Effector memory CD4-positive, alpha-beta T cell (primary cell): ENCODE results near the gene SPINDOC.
A peak's percentile ranks its signal among the peaks of the same experiment; 100 is the strongest.

Source experiments
- DNase-seq, 3 donors: peaks; one replicate each; pipeline ENCODE4 v3.0.0-alpha.2; 2020
- H3K27ac ChIP-seq: 2 replicates; pipeline ENCODE4 v1.7.0; 2013; ENCODE audit warnings: mild to moderate bottlenecking, low read length, moderate library complexity; ENCODE audit not compliant: insufficient read depth, poor library complexity, severe bottlenecking
- H3K27me3 ChIP-seq: replicated peaks from 2 replicates; pipeline ENCODE4 v1.7.0; 2013; ENCODE audit warnings: mild to moderate bottlenecking, low read length; ENCODE audit not compliant: insufficient read depth, control insufficient read depth, poor library complexity, severe bottlenecking
- H3K36me3 ChIP-seq: 2 replicates; pipeline ENCODE4 v1.7.0; 2013; ENCODE audit warnings: mild to moderate bottlenecking, low read length, moderate library complexity; ENCODE audit not compliant: control insufficient read depth, insufficient read depth
- H3K4me1 ChIP-seq: 2 replicates; pipeline ENCODE4 v1.7.0; 2013; ENCODE audit warnings: low read length, mild to moderate bottlenecking; ENCODE audit not compliant: control insufficient read depth, insufficient read depth, poor library complexity, severe bottlenecking
- H3K4me3 ChIP-seq: 2 replicates; pipeline ENCODE4 v1.7.0; 2013; ENCODE audit warnings: low read length, low read depth, mild to moderate bottlenecking; ENCODE audit not compliant: insufficient read depth, poor library complexity, severe bottlenecking
- H3K9me3 ChIP-seq: 2 replicates; pipeline ENCODE4 v1.7.0; 2013; ENCODE audit warnings: mild to moderate bottlenecking, low read length, moderate library complexity; ENCODE audit not compliant: control insufficient read depth

SPINDOC gene

DNA sequence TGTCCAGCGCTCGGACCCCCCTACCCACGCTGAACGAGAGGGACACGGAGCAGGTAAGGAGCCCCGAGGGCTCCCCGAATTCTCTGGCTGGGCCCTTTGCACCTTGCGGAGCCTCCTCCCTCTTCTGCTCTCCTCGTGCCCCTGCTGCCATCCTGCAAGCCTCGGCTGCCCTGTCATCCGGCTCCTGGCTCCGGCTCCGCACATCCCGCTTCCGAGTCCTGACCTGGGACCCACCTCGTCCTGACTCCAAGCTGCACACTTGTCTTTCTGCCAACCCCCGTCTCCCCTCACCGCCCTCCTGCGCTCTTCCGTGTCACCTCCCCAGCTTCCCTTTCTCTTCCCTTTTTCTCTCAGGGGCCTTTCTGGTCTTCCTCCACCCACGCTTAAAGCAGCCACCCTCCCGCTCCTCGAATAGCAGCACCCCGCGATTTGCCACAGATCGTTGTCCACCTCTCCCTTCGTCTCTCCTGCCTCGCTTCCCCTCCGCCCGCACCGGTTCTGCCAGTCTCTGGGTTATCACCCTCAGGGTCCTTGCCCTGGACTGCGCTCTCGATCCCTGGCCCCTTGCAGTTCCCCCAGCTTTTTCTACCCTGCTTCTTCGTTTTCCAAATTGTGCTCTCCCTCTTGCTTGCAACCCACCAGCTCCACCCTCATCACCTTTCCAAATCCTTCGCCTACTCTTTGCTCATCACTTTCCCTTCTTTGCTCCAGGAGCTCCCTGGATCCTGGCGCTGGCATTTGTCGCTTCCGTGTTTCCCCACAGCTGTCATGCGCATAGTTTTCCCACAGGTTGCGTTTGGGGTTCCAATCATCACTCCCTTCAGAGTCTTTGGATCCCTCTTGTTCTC, 26.5 kb downstream of the SPINDOC start:
- Histone ChIP-seq H3K27me3 (no peaks in the 10 kb centered on the region), H3K9me3 (no peaks in the 10 kb centered on the region), H3K4me3 (peak overlapping the region; percentile 86), H3K4me1 (peaks cover 33% of the 10 kb centered on the region), H3K36me3 (peaks cover 12% of the 10 kb centered on the region), H3K27ac (peak overlapping the region; percentile 85)
- DNase-seq: peak in 1 of 3 donors; percentile 5

DNA sequence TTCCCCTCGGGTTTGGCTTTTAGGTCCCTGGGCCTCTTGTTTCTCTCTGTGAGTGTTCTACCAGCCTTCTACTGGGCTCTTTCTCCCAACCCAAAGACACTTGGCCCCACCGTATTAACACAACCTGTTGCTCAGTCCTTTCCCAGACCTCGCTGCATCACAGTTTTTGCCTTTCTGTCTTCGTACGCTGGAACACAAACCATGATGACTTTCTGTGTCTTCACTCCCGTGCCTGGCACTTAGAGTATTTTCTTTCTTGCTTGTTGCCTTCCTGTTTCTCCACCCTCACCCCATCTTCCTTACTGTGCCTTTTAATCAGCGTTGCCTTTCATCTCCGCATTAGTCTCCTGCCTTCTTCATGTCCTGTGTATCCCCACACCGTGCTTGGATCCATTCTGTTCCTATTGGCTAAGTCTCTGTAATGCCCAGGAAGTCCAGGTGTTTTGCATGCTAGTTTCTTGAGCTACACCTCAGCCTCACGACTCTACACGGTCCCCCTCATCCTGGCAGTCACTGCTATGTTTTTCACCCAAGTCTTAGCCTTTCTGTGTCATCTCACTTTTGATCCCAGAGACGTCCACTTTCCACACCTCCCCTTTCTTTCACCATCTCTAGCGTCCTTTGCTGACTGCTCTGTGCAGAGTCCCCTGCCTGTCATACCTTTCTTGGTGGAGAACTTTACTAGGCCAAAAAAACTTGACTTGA, 27.3 kb downstream of the SPINDOC start:
- H3K4me3 ChIP-seq: peak overlapping the region; percentile 86
- H3K27ac ChIP-seq: peak overlapping the region; percentile 85
- peaks cover 12% of the 10 kb centered on the region for H3K36me3 ChIP-seq
- no peak for DNase-seq
- H3K9me3 ChIP-seq: no peaks in the 10 kb centered on the region
- H3K4me1 ChIP-seq: peaks cover 33% of the 10 kb centered on the region
- no peaks in the 10 kb centered on the region for H3K27me3 ChIP-seq

DNA sequence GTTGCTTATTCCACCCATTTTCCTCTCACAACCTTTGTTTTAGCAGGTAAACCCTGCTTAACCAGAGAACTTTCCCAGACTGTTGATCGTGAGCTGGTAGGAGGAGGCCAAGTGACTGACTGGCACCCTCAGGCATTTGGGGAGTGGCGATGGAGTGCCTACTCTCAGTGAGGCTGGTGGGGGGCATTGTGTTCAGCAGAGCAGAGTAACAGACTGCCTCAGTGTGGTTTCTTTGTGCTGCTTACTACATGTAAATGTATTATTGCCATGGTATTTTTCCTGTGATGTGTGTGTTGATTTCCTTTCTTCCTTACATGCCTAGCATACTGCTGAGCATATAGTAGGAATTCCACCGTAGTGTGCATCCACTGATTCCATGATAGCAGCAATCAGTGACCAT, 28.3 kb downstream of the SPINDOC start:
- peak overlapping the region; percentile 23 for H3K4me3 ChIP-seq
- peaks cover 17% of the 10 kb centered on the region for H3K36me3 ChIP-seq
- peak overlapping the region; percentile 85 for H3K27ac ChIP-seq
- H3K4me1 ChIP-seq: peaks cover 33% of the 10 kb centered on the region
- H3K27me3 ChIP-seq: no peaks in the 10 kb centered on the region
- DNase-seq: no peak
- no peaks in the 10 kb centered on the region for H3K9me3 ChIP-seq

DNA sequence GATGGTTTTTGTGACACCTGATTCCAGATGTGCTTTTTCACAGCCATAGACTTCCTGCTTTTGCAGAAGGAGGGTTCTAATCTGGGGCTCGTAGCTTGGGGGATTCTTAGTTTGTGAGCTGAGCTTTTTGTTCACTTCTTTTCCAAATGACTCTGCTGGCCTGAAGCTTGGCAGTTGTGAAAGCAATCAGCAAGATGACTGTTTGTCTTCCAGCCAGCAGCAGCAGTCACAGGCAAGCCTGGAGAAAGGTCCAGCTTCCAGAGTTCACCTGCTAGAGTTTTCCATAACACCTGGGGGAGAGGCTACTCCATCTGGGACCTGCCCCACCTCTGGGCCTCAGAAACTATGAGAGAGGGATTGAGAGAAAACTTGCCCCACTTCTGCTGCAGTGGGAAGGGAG, 29.8 kb downstream of the SPINDOC start:
- H3K27me3 ChIP-seq: no peaks in the 10 kb centered on the region
- no peak overlapping the region for H3K4me3 ChIP-seq
- peak overlapping the region; percentile 29 for H3K27ac ChIP-seq
- peaks cover 17% of the 10 kb centered on the region for H3K36me3 ChIP-seq
- no peak for DNase-seq
- H3K4me1 ChIP-seq: peaks cover 28% of the 10 kb centered on the region
- H3K9me3 ChIP-seq: no peaks in the 10 kb centered on the region

DNA sequence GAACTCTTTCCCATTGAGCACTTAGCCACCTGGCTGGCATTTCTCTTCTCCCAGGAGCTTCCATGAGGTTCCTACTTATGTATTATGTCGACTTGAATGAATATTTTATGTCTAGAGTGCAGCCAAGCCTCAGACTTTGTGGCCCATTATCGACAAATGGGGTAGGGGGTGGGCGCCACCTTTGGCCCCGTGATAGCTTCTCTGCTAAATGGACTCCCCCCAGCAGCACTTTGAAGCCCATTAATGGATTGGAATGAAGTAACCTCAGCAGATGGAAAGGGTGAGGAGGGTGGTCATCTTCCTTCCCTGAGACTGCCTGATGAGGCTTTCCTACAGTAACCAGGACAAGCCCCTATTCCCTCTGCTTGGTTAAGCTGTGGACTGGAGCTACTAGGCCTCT, 31.6 kb downstream of the SPINDOC start:
- Histone ChIP-seq H3K9me3 (no peaks in the 10 kb centered on the region), H3K27me3 (no peaks in the 10 kb centered on the region), H3K4me3 (no peak overlapping the region), H3K27ac (no peak overlapping the region), H3K4me1 (peaks cover 24% of the 10 kb centered on the region), H3K36me3 (peaks cover 17% of the 10 kb centered on the region)
- no peak for DNase-seq

DNA sequence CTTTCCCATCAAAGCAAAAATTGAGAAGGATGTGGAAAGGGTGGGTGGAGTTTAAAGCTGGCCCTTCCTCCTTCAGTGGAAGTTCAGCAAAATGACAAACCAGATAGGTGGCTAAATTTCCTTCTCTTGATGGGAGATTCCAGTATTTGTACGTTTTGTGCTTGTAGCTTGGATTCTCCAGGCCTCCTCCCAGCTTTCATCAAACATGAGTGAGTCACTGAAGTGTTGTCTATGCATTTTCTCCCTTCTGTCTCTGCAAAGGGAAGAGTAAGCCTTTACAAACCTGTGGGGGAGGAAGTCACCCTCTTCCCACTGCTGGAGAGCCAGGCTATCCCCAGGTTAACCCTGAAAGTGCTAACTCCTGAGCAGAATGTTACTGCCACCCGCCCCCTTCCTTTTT, 32.0 kb downstream of the SPINDOC start:
- no peaks in the 10 kb centered on the region for H3K9me3 ChIP-seq
- no peak overlapping the region for H3K27ac ChIP-seq
- H3K36me3 ChIP-seq: peaks cover 17% of the 10 kb centered on the region
- H3K4me3 ChIP-seq: no peak overlapping the region
- no peak for DNase-seq
- no peaks in the 10 kb centered on the region for H3K27me3 ChIP-seq
- H3K4me1 ChIP-seq: peaks cover 22% of the 10 kb centered on the region

DNA sequence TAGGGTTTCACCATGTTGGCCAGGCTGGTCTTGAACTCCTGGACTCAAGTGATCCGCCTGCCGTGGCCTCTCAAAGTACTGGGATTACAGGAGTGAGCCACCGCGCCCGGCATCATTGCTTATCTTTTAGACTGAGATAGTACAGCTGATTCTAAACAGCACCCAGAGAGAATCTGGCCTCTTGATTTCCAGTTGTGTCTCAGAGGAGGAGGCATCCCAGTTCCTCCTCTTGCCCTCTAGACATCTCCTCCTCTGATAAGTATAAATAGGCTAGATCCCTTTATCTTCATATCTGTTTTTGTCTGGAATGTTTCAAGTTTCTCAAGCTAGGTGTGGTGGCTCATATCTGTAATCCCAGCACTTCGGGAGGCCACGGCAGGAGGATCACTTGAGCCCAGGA, 32.7 kb downstream of the SPINDOC start:
- no peak overlapping the region for H3K27ac ChIP-seq
- no peaks in the 10 kb centered on the region for H3K27me3 ChIP-seq
- H3K36me3 ChIP-seq: peaks cover 17% of the 10 kb centered on the region
- H3K9me3 ChIP-seq: no peaks in the 10 kb centered on the region
- H3K4me3 ChIP-seq: no peak overlapping the region
- no peak for DNase-seq
- H3K4me1 ChIP-seq: peaks cover 28% of the 10 kb centered on the region

DNA sequence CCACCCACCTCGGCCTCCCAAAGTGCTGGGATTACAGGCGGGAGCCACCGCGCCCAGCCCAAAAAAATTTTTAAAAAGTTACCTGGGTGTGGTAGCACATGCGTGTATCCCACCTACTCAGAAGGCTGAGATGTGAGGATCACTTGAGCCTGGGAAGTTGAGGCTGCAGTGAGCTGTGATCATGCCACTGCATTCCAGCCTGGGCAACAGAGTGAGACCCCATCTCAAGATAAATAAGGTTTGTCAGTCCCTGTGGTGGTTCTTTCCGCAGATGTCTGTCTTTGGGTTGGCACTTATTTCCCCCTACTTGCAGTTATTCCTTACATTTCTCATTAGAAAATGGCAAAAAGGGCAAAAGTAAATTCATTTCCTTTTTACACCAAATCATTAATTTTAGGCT, 33.6 kb downstream of the SPINDOC start:
- Histone ChIP-seq H3K36me3 (peaks cover 17% of the 10 kb centered on the region), H3K4me3 (no peak overlapping the region), H3K27ac (no peak overlapping the region)

DNA sequence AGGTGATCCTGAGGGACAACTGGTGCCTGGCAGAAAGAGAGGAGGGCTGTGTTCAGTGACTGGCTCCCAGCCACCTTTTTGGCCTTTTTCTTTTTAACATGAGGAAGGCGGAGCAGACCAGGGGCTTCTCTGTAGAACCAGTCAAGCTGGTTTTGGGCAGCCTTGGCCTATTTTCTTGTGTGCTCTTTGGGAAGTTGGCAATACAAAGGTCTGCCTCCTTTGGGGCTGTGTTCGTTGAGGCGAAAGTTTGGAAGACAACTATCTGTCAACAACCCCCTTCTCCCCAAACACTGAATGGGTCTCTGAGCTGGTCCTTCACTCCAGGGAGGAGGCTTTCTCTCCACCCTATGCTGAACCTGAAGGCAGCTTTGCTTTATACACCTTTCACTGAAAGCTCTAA, 34.1 kb downstream of the SPINDOC start:
- peaks cover 32% of the 10 kb centered on the region for H3K4me1 ChIP-seq
- H3K4me3 ChIP-seq: no peak overlapping the region
- H3K27ac ChIP-seq: no peak overlapping the region
- H3K36me3 ChIP-seq: peaks cover 17% of the 10 kb centered on the region
- no peak for DNase-seq
- H3K9me3 ChIP-seq: no peaks in the 10 kb centered on the region
- no peaks in the 10 kb centered on the region for H3K27me3 ChIP-seq

More for the DNA sequence above, 33.6 kb downstream of the SPINDOC start:
- Histone ChIP-seq H3K27me3 (no peaks in the 10 kb centered on the region), H3K4me1 (peaks cover 29% of the 10 kb centered on the region), H3K9me3 (no peaks in the 10 kb centered on the region)
- DNase-seq: no peak

DNA sequence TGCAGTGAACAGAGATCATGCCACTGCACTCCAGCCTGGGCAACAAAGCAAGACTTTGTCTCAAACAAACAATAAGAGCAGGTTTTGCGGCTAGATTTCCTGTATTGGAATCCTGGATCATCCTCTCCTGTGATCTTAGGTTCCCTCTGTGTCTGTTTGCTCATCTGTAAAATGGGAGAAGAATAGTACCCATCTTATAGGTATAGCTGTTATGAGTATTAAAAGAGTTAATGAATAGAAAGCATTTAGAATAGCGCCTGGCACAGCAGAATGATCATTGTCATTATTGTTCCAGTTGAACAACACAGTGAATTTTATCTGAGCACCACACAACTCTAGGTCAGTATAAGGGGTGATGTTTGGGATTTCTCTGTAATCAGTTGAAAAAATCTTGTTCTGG, 36.4 kb downstream of the SPINDOC start:
- no peaks in the 10 kb centered on the region for H3K27me3 ChIP-seq
- H3K36me3 ChIP-seq: peaks cover 8% of the 10 kb centered on the region
- H3K4me3 ChIP-seq: no peak overlapping the region
- H3K9me3 ChIP-seq: no peaks in the 10 kb centered on the region
- no peak overlapping the region for H3K27ac ChIP-seq
- no peak for DNase-seq
- peaks cover 23% of the 10 kb centered on the region for H3K4me1 ChIP-seq
